Nucleus accumbens (tissue), 56 donors: Measurements from ENCODE around the gene CDY2A.
"Not testable (repeated sequence)": the region's sequence is repeated elsewhere in the genome, so short reads cannot be mapped to it uniquely, and the experiment has no call there.

ENCODE experiments used
- DNase-seq, 56 donors: peaks; one replicate each; lab custom pipeline; 2025; lab: John Stamatoyannopoulos, UW

Gene CDY2A, protein sequence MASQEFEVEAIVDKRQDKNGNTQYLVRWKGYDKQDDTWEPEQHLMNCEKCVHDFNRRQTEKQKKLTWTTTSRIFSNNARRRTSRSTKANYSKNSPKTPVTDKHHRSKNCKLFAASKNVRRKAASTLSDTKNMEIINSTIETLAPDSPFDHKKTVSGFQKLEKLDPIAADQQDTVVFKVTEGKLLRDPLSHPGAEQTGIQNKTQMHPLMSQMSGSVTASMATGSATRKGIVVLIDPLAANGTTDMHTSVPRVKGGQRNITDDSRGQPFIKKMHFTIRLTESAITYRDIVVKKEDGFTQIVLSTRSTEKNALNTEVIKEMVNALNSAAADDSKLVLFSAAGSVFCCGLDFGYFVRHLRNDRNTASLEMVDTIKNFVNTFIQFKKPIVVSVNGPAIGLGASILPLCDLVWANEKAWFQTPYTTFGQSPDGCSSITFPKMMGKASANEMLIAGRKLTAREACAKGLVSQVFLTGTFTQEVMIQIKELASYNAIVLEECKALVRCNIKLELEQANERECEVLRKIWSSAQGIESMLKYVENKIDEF

DNA sequence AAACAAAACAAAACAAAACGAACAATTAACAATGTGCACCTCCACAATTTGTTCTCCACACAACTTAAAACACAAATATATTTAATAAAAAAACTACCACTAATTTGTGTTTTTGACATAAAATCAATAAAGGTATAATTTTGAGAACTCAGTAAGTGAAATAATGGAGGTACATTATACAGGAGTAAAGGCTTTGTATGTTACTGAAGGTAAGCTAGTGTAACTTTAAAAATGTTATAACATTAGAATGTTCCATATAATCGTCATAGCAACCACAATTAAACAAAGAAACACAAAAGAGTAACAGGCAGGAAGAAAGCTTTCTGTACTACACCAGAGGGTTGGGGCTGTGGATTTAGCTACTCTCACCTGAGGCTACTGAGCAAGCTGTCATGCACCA lies at the start of gene CDY2A:
Gene CDY2A (plus strand): TSS at position 301 of the 400 bp plus-strand sequence. CDS start 328 bp downstream, outside the sequence.
- DNase-seq = not testable (repeated sequence)

DNA sequence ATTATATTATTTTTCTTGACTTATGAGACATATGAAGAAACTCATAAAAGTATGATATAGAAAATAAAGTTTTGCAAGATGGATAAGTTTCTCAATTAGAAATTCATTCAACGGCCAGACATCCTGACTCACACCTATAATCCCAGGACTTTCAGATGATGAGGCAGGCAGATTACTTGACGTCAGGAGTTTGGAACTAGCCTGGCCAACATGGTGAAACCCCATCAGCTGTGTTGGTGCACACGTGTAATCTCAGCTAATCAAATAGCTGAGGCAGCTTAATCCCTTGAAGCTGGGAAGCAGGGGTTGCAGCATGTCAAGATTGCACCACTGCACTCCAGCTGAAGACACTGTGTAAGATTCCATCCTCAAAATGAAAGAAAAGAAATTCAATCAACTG lies 28.0 kb upstream of the CDY2A start:
- not testable (repeated sequence) for DNase-seq

DNA sequence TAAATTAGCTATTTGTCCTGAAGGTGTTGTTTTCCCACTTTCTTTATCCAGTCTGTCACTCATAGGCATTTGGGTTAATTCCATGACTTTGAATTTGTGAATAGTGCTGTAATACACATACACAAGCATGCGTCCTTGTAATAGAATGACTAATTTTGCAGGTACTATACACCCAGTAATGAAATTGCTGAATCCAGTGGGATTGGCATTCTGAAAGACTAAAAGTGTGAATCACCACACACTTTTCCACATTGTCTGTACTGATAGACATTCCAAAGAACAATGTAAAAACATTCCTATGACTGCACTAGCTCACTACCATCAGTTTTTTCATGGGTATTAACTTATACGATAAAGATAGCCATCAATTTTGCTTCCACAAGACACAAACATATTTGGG lies 27.3 kb upstream of the CDY2A start:
- not testable (repeated sequence) for DNase-seq

DNA sequence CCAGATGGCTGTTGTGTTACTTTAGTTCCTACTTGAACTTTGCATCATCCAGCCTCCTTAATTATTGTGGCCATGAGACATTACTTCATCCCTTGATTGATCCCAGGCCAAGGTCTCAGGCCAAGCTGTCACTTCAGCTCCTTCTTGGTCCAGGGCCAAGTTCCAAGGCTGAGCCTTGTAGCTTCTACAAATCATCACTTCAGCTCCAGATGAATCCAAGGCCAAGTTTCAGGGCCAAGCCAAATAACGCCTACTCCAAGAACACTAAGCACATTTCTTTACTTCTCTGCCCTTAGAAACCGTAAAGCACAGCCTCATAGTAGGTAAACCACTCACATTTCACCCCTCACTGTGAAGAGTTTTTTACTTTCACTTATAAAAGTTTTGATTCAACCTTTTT lies 1.7 kb upstream of the CDY2A start:
- not testable (repeated sequence) for DNase-seq

DNA sequence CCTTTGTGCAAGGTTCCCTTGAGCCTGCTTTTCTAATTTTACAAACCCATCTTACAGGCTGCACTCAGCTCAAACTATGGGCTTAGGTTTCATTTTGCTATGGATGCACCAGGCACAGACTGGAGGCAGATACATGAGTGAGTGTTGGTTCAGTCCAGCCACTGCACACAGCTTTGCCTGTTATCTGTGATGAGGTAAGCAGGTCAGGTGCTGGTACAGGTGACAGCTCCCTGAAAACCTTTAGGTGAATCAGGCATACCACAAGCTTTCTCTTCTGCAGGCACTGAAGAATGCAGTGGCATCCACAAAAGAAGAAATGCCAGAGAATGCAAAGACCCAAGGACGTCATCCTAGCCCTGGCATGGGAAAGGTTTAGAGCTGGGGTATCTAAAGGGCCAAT lies 3.3 kb downstream of the CDY2A start:
- not testable (repeated sequence) for DNase-seq

DNA sequence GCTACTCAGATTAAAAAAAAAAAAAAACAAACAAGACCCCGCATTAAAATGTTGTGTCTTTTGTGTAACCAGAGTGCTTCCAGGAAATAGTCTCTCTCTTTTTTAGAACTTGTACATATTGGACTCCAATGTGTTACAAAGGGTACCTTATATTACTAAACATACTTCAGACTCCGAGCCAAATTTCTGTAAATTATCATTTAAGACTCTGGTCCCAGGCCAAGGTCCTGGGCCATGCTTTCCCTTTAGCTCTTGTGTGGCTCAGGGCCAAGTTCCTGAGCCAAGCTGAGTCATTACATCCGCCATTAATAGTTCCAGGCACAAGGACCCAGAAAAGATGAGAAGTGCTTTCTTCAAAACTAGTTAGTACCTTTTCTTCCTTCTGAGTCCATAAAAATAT lies 4.6 kb downstream of the CDY2A start:
- not testable (repeated sequence) for DNase-seq

DNA sequence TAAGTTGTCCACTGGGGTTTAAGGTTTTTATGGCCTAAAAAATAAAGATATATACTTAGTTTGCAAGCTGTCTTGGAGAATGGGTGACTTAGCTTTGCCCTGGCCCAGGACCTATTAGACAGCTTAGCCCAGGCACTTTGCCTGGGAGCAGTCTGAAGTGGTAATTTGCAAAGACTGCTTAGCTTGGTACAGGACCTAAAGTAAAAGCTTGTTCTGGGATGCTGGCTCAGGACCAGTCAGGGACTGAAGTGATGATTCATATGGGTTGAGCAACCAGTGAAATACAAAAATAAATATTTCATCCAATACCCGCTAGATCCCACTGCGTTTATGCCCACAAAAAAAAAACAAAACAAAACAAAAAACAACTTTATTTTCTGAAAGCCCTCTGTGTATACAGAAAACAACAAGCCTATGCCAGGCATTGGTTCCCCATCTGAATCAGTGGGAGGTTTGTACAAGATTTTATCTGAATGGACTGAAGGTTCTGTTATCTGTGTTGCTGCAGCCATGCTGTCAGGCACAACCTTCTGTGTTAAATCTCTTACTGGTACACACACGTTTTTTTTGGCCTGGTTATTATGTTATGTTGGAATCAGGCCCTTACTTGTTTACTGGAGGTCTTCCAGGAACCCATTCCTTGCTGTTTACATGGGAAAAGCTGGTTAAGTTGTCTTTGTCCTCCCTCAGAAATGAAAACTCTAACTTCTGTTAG lies 8.7 kb downstream of the CDY2A start:
- DNase-seq = not testable (repeated sequence)

DNA sequence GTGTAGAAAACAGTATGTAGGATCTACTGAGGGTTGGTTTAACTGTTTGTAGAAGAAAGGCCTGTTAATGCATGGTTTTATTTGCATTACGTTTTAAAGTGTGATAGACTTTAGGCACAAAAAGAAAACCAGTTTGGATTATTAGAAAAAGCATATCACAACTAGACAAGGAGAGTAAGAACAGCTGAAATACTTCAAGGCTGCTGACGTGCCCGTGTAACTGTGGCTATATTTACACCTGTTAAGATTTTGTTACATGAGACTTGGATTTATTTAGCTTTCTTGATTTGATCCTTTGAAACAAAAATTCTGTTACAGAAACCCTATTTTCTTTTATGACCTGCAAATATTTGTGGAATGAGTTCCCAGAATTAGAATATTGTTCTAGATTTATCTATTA lies 9.3 kb downstream of the CDY2A start:
- DNase-seq = not testable (repeated sequence)

DNA sequence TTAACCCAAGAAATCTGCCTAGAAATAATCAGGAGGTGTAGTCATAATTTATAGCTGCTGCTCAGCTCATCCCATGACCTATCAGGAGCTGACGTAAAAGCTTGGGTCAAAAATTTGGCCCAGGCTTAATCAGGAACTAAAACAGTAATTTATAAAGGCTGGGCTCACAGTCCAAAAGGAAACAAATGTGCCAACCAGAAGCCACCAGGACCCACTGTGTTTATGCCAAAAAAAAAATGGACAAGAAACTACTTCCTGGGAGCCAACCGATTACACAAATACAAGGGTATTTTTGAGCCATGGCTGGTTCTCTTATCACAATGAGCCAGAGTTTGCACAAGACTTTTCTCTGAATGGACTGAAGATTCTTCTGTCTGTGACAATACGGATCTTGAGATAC lies 19.4 kb downstream of the CDY2A start:
- DNase-seq = not testable (repeated sequence)

DNA sequence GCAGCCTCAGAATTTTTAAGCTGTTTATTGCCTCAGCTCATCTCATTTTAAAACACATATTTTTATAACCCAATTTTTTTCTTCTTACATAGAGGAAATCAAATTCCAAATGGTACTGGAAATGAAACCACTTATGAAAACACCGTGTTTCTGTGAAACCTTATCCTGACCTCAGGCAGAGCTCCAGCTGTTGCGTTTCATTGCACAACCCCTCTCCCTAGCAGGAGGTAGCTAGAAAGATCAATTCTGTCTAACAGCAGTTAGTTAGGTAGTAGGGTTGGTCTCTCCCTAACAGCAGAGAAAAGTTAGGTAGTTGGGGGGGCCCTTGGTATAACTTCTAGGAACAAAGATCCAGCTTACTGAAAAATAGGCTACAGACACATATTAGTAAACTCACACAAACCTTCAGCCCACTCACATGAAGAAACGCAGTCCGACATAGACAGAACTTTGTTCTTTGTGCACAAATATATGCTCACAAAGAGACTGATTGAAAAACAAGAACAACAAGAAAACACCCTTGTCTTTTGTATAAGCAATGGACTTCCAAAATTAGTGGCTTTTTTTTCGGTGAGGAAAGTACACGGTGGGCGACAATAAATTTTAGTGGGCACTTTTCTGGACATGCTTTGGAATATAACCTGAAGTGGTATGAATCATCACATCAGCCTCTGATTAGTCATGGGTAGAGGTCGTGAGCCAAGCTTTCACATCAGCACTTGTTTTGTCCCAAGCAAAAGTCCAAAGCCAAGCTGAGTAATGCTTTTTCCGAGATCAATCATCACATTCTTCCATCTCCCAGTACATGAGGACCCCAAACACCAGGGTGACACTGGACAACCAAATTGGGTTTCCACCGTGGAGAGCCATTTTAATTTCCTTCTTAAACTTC lies 22.8 kb downstream of the CDY2A start:
- DNase-seq = not testable (repeated sequence)

DNA sequence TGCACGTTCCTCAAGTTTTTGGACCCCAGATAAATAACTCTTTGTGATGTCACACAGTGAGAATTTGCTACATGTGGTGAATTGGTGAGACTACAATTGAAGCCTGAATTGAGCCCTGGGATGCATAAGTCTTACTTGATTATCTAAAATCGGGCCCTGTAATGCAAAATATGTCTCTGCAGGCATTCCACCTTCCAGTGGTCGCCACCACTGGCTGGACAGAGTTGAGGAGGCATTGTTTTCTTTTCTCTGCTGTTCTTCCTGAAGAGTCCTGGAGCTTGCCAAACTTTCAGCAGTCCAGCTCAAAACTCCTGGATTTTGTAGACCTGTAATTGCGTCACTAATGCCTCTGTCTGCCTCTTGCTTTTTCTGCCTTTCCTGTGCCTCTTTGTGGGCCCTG lies 23.5 kb downstream of the CDY2A start:
- not testable (repeated sequence) for DNase-seq

DNA sequence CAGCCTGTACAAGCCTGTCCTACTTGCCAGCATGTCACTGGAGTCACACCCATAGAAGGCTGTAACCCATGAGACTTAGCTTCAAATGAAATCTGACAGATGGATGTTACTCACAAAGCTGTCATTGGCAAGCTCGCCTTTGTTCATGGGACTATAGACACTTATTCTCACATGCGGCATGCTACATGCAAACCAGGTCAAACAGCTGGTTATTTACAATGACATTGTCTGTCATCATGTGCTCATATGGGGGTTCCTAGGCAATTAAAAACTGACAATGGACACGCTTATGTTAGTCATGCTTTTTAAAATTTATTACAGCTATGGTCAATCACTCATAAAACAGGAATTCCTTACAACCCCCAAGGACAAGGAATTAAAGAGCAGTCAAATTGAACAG lies 30.9 kb downstream of the CDY2A start:
- DNase-seq = not testable (repeated sequence)

DNA sequence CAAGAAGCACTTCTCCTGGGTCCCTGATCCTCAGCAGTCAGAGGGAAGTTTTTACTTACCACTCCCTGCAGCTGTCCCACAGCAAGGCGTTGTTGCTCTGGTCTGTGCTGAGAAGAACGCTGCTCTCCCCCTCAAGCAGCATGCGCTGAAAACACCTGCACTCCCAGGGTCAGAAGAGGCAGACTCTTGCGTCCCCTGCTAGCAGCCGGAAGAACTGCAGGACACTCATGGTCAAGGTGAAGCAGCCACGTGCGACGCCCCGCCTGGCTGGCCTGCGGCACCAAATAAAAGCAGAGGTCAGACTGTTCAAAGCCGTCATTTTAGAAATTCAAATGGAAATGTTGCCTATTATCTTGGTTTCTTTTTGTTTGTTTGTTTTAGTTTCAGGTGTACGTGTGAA lies 47.9 kb downstream of the CDY2A start:
- not testable (repeated sequence) for DNase-seq
